ENCODE measurements around the gene ITFG2. TPM values are rescaled to one million over a fixed set of nuclear protein-coding genes. Genes with fewer than 3 reads are reported as not detected.

The ITFG2 gene
- total and polyA plus RNA-seq, 2 of the 13 experiments (the other 11 are each of a cell fraction or from before 2014, with no cell fraction given) = 14.8 to 15.5 TPM

GRCh38 chr12:2851931-2852330 is 39.5 kb downstream of the ITFG2 start (continued):
- TF ChIP-seq KLF12 (CRISPR knock-in tag; IDR thresholded peaks at IDR 0.05; ENCODE audit: borderline replicate concordance) (no peak), ZSCAN30 (CRISPR knock-in tag; IDR thresholded peaks at IDR 0.05) (no peak), ZNF562 (CRISPR knock-in tag; IDR thresholded peaks at IDR 0.05; ENCODE audit: borderline replicate concordance) (no peak), ZBTB46 (CRISPR knock-in tag; IDR thresholded peaks at IDR 0.05; ENCODE audit: borderline replicate concordance) (no peak), ZFYVE20 (CRISPR knock-in tag; IDR thresholded peaks at IDR 0.05; ENCODE audit: borderline replicate concordance, low read depth) (no peak)

- DNase-seq (ENCODE audit: low spot score) = peak; percentile 48
- peak; percentile 60 for ATAC-seq
- 35% methylated on average over 11 of the region's 11 CpGs for WGBS (ENCODE audit: low lambda C conversion rate)
- no TSS peak for BruUV-seq (replicated peaks)
- H4K20me1 ChIP-seq (ENCODE audit: insufficient read depth, low read length) = no peaks in the 10 kb centered on the region
- H3K36me3 ChIP-seq (replicated peaks in 1 of 2; ENCODE audit: control insufficient read depth in 1 of 2, insufficient read depth in 2 of 2, low read length in 2 of 2) = peaks cover 4 to 11% of the 10 kb centered on the region in 2 experiments
- in situ Hi-C loops (cut with HindIII; ENCODE audit: extremely low pct_ligation_motif_present, low pct_unique_long_range_greater_than_20kb) (no loop called here), intact Hi-C loops (cut with micrococcal nuclease; ENCODE audit: unreplicated experiment) (no loop called here)
- H3K4me2 ChIP-seq (ENCODE audit: low read depth, low read length) = no peak overlapping the region
- FAIRE-seq = peak; percentile 75
- H3K4me1 ChIP-seq (ENCODE audit: insufficient read depth, low read length) = peaks cover 31% of the 10 kb centered on the region
- CTCF ChIA-PET (ENCODE audit: low intra/inter-chr PET ratio, low total read pairs) = interaction anchor here (1.3 kb wide), 1 partner anchor 91 kb away, joined by 5 read pairs; no protein-coding TSS in a partner anchor
- POLR2A ChIA-PET = no interaction called here
- no peak overlapping the region for H2AFZ ChIP-seq (ENCODE audit: low read length)
- no peaks in the 10 kb centered on the region for H3K9me3 ChIP-seq (ENCODE audit: low read length)
- no peak overlapping the region for H3K9ac ChIP-seq (ENCODE audit: insufficient read depth, low read depth, low read length)
- no peaks in the 10 kb centered on the region for H3K27me3 ChIP-seq (ENCODE audit: control insufficient read depth in 1 of 2, insufficient read depth in 2 of 2, low read length in 2 of 2)
- no peak overlapping the region for H3K27ac ChIP-seq (ENCODE audit: extremely low read length, insufficient read depth, low read length)
- no peaks in the 10 kb centered on the region for H3K79me2 ChIP-seq (ENCODE audit: insufficient read depth, low read length)
- H3K4me3 ChIP-seq (replicated peaks in 1 of 3; ENCODE audit: insufficient read depth in 1 of 3, low read depth in 2 of 3, low read length in 3 of 3) = no peak overlapping the region
- TF ChIP-seq MLXIP (CRISPR knock-in tag; IDR thresholded peaks at IDR 0.05; ENCODE audit: borderline replicate concordance) (no peak), HMGXB4 (CRISPR knock-in tag; IDR thresholded peaks at IDR 0.05; ENCODE audit: borderline replicate concordance in 1 of 2, low read depth in 1 of 2) (0 out of 4 replicates have a peak, but pooled peaks of 1 of the 2 experiments have one; percentile 35), ZNF687 (CRISPR knock-in tag; IDR thresholded peaks at IDR 0.05) (peak; percentile 28; the same call in 1 of the 2 replicates), SMC3 (IDR thresholded peaks at IDR 0.05; ENCODE audit: low read length) (peak; percentile 31; the same call in 1 of the 2 replicates)
These were observed 41.2 kb downstream of the ITFG2 start for GRCh38 chr12:2853626-2854025.
